HG02588 (cell line): ENCODE results near the gene IFNB1.

ENCODE experiments used
- ATAC-seq: cut with Tn5 transposase; IDR thresholded peaks from one replicate; pipeline ENCODE4 v1.9.1; 2021; ENCODE audit warnings: mild to moderate bottlenecking, moderate library complexity; ENCODE audit not compliant: unreplicated experiment

The IFNB1 gene

DNA sequence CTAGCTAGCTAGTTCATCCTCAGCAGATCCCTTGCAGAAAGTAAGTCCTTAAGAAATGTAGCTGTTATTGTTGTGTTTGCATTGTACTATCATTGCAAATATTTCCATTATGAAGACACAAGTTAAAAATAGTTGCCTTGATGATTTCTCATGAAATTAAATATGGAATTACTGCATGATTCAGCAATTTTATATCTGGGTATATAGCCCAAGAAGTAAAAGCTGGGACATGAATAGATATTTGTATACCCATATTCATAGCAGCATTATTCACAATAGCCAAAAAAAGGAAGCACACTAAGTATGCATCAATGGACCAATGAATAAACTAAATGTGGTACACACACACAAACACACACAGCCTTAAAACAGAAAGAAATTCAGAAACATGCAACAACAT lies 6.8 kb downstream of the IFNB1 start:
- no peak for ATAC-seq

DNA sequence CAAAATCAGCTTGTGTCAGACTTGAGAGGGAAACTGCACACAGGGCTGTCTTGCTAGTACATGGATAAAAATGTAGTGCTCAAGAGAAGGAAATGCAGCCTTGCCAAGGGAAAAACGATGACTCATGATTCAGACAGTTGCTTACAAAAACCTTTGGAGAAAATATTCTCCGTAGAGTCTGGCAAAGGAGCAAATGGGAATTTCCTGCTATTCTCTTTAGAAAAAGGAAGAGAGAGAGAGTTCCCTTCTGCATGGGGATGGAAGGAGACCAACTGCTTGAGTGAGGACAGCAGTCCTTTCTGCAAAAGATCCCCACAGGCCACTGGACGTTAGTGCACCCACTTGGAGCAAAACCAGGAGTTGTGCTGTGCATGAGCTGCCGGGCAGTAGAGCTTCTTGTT lies 7.6 kb downstream of the IFNB1 start:
- no peak for ATAC-seq

DNA sequence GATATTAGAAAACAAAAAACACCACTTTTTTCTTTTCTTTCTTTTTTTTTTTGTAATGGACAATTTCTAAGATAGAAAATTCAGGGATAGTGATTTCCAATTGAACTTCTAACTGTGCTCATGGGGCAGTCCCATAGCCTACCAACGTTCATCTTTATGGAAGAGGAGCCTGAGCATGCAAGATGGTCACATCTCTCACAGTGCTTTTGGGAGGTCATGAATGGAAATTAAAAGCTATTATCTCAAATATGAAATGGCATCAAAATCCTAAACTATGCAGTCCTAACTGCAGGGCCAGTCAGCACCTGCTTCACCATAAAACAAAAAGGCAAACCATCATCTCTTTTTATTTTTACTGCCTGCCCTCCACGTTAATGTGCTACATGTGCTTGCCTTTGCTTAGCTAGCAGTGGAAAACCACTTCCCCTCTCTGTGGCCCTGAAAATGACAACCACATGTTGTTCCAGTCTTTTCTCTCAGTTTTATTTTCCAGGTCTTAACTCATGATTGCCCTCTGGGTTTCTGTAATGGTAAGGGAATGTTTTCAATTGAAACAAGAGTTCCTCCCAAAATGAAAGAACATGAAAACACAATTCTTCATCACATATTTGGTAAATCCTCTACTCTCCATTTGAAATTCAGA lies 16.7 kb downstream of the IFNB1 start:
- no peak for ATAC-seq

DNA sequence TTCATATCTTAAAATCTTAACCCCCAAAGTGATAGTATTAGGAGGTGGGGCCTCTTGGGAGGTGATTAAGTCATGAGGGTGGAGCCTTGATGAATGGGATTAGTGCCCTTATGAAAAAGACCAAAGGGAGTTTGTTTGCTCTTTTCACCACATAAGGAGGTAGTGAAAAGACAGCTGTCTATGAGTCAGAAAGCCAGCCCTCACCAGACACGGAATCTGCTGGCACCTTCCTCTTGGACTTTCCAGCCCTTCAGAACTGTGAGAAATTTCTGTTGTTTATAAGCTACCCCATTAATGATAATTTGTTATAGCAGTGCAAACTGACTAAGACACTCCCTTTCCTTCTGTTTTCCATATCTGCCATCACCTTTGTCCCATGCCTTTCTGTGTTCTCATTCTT lies 20.8 kb downstream of the IFNB1 start:
- no peak for ATAC-seq

DNA sequence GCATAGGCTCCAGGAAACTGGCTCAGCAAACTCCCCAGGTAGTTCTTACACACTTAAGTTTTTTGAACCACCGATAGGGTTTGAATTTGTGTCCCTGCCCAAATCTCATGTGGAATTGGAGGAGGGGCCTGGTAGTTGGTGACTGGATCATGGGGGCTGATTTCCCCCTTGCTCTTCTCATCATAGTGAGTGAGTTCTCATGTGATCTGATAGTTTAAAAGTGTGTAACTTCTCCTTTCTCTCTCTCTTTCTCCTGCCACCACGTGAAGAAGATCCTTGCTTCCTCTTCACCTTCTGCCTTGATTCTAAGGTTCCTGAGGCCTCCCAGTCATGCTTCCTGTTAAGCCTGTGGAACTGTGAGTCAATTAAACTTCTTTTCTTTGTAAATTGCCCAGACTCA lies 23.9 kb downstream of the IFNB1 start:
- no peak for ATAC-seq

DNA sequence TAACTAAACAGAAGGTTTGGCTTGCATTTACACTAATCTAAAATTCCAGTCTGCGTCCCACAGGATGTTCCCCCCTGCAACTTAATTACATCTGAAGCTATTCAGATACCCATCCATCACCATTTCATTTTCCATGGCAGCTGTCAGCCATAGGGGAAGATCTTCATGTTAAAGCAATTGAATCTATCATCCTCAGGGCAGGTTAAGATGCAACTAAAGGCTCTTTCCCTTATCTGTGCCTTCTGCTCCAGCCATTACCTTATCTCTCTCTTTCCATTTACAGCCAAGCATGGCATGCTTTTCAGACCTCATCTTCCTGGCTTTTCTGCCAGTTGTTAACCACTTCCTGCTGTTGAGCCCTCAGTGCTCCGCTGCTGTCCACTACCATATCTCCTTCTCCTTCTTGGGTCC lies 30.5 kb downstream of the IFNB1 start:
- ATAC-seq: no peak

DNA sequence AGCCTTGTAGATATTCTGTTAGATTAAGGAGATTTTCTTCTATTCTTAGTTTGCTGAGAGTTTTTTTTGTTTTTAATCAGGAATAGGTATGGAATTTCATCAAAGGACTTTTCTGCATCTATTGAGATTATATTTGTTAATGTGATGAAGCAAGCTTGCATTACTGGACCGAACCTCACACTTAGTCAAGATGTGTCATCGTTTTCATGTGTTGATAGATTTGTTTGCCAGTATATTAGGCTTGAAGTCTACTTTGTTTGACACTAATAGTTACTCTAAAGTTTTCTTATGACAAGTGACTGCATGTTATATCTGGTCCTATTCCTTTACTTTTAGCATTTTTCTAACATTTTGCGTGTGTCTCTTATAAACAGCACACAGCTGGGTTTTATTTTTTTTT lies 33.9 kb downstream of the IFNB1 start:
- no peak for ATAC-seq

DNA sequence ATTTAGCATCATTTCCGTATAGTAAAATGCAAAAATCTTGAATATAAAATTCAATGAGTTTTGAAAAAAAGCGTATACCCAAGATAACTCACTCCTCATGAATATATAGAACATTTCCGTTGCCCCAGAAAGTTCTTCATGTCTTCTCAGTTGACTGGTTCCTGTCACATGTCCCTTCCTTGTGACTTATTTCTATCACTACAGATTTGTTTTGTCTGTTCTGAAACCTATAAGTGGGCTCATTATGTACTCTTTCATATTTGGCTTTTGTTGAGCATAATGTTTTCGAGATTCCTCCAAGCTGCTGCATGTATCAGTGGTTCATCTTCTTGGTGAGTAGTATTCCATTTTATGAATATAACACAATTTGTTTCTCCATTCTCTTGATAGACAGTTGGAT lies 35.3 kb downstream of the IFNB1 start:
- ATAC-seq: no peak

DNA sequence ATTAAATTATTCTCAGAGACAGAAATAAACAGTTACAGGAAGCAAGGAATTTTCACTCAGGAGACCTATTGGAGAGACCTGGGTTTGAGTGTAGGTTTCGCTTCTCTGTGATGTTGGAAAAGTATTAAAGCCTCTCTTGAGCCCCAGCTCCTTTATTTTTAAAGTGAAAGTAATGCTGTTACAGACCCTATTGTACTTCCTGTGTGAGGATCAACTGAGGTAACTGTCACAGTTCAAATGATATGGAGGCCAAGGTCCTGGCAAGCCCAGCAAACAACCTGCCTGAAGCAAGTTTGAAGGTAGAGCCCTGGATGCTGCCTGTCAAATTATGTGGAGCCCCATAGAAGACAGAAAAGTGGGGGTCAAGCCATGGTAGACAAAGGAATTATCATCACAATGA lies 38.4 kb downstream of the IFNB1 start:
- no peak for ATAC-seq

DNA sequence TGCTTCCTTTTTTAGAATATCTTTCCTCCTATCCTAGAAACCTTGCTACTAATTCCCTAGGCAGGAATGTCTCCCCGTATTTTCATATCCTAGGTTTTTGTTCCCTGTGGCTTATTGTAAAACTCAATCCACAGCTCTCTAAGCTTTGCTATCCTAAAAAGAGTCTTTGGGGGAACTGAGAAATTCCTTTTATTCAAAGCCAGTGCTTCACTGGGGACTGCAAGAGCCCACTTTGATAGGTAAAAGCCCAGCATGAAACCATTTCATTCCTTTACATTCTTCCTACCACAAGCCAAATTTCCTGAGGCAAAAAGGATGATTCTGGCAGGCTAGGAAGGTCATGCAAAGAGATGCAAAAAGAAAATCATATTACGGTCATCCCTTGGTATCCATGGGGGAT lies 40.5 kb downstream of the IFNB1 start:
- ATAC-seq: no peak

DNA sequence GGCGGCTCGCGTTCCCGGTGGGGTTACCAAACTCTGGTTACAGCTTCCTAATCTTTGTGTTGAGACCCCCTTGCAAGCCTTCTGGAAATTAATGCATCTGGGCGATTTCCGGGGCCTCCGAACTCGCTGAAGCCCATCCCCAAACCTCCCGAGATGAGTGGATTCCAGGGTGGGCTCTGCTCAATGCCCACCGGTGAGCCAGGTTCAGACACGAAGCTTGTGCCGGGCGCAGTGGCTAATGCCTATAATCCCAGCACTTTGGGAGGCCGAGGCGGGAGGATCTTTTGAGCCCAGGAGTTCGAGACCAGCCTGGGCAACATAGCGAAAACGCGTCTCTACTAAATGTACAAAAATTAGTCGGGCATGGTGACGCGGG lies 45.9 kb downstream of the IFNB1 start:
- ATAC-seq: no peak

DNA sequence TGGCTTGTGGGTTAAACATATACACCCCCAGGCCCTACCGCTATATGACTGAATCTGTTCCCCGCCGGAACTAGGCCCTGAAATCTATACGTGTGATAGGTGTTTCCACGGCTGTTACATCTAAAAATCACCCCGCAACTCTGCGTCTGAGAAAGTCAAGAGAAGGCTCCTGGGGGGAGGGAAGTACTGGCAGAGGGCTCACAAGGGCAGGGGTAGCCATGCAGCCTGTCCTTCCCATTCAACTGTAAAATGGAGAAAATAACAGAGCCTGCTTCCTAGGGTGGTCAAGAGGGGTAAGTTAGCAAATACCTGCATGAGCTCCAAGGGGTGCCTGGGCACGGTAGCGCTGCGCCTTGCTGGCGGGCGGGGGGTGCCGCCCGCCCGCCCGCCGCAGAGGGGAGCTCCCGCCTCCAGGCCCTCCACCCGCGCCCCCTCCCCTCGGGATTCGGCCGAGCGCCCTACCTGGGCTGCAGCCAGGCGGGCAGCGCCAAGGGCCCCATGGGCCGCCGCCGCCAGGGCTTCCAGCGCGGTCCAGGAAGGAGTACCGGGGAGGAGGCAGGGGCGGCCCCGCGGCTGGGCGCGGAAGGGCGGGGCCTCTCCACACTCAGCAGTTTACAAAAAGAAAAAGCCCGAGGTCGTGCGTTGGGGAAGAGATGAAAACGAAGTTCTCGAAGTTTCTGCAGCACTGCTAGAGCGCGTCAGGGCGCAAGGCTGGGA lies 46.5 kb downstream of the IFNB1 start, which contains the start of gene HACD4:
Gene HACD4 (minus strand): TSS at position 550 of the 717 bp plus-strand sequence. CDS start 50 bp downstream, at position 500.
- peak; percentile 85 for ATAC-seq

DNA sequence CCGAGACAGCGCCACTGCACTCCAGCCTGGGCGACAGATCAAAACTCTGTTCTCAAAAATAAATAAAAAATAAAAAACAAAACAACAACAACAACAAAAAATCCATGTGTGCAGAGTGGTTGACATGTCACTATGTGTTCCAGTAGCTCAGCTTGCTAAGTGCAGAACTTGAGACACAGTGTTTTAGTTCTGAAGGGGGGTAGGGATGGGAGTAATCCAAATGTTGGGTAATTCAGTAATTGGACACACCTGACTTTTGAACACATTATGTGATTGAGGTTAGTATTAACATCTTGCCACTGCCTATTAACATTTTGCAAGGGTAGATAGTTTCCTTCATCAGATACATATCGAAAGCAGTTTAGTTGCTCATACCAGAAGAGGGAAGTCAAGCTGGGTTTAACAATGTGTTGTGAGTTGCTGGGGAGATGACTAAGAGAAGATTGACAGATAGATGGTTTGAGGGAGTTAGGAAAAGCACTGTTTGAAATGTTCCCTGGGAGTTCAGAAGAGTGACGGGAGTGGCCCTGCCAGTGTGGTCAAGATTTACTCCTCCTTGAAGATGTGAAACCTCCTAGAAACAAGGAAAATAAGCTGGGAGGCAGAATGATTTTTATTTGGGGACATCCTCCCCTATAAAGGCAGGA lies 47.2 kb downstream of the IFNB1 start:
- peak; percentile 71 for ATAC-seq

DNA sequence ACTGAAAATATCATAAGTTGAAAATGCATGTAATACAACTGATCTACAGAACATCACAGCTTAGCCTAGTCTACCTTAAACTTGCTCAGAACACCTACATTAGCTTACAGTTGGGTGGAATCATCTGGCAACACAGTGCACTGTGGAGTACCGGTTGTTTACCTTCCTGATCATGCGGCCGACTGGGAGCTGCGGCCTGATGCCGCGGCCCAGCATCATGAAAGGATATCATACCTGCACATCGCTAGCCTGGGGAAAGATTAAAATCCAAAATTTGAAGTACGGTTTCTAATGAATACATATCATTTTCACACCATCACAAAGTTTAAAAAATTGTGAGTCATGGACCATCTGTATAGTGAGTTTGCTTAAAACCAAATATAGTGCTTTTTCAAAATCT lies 48.1 kb downstream of the IFNB1 start:
- no peak for ATAC-seq

DNA sequence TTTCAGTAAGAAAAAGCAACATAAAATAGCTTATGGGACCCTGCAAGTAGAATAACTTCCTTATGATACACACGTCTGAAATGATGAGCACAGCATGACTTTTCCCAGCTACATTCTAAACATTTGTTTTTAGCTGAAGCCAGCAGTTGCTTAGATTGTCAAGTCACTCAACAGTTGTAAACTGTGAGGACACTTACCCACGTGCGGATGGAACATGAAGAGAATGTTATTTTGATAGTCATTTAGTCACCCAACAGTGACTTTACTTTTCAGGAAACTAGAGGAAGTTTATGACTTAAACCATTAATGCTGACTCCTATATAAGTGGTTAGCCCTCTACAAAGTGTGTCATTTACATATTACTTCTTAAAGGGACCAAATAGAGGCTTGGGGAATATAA lies 49.3 kb downstream of the IFNB1 start:
- ATAC-seq: no peak

DNA sequence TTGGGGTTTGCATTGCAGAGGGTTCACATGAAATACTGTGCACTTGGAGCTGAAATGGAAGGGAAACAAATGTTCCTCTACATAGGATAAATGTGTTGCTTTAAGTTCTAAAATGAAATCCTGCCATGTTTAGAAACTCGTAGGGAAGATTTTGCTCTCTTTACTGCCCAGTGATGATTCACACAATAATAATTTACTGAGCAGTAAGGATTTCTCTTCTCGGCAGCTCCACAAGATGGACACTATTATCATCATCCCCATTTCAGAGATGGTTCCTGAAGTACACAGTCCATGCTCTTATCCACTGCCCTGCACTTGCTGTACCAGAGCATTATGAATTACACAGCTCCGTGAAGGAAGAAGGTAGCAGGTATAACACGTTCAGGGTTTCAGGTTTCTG lies 50.4 kb downstream of the IFNB1 start:
- no peak for ATAC-seq
